Neural cell (in vitro differentiated cells): ENCODE results near the gene SKAP1. TPM values are rescaled to one million over a fixed set of nuclear protein-coding genes. Genes with fewer than 3 reads are reported as not detected.

Source experiments
- H2AFZ ChIP-seq: fragments of 200-600, 300-800 bp; sonication (generic), shearing (Covaris generic); 2 replicates; pipeline ENCODE4 v1.6.0; 2014; ENCODE audit warnings: low read depth, mild to moderate bottlenecking, antibody characterized with exemption, low read length, moderate library complexity
- H3F3A ChIP-seq: fragments of 200-600 bp; shearing (Covaris generic); 2 replicates; pipeline ENCODE4 v1.6.1; 2016; ENCODE audit warnings: mild to moderate bottlenecking, moderate library complexity, mixed read lengths, antibody characterized with exemption, low read length; ENCODE audit not compliant: insufficient read depth, poor library complexity, severe bottlenecking
- H3K27ac ChIP-seq: fragments of 200-600, 300-800 bp; sonication (generic), shearing (Covaris generic); 2 replicates; pipeline ENCODE4 v1.5.1; 2014; ENCODE audit warnings: mild to moderate bottlenecking, low read length, moderate library complexity
- H3K27me3 ChIP-seq: fragments of 300-800, 200-600 bp; sonication (generic), shearing (Covaris generic); 2 replicates; pipeline ENCODE4 v1.6.0; 2014; ENCODE audit warnings: mild to moderate bottlenecking, low read depth, low read length, moderate library complexity; ENCODE audit not compliant: insufficient read depth
- H3K36me3 ChIP-seq: fragments of 300-800, 200-600 bp; sonication (generic), shearing (Covaris generic); 2 replicates; pipeline ENCODE4 v1.5.1; 2014; ENCODE audit warnings: mild to moderate bottlenecking, antibody characterized with exemption, low read length, moderate library complexity; ENCODE audit not compliant: insufficient read depth
- H3K4me2 ChIP-seq: fragments of 300-800, 200-600 bp; sonication (generic), shearing (Covaris generic); 2 replicates; pipeline ENCODE4 v1.6.0; 2014; ENCODE audit warnings: mild to moderate bottlenecking, low read length
- H3K4me3 ChIP-seq: fragments of 300-800, 200-600 bp; sonication (generic), shearing (Covaris generic); 2 replicates; pipeline ENCODE4 v1.5.1; 2014; ENCODE audit warnings: mild to moderate bottlenecking, low read length, moderate library complexity
- H3K79me2 ChIP-seq: fragments of 200-600 bp; shearing (Covaris generic); replicated peaks from 2 replicates; pipeline ENCODE4 v1.6.0; 2014; ENCODE audit warnings: mild to moderate bottlenecking, low read length, moderate library complexity; ENCODE audit not compliant: insufficient read depth
- H3K9ac ChIP-seq: fragments of 300-800, 200-600 bp; sonication (generic), shearing (Covaris generic); 2 replicates; pipeline ENCODE4 v1.6.1; 2016; ENCODE audit warnings: mild to moderate bottlenecking, low read length, mixed read lengths
- H3K9me2 ChIP-seq: fragments of 200-600 bp; shearing (Covaris generic); 2 replicates; pipeline ENCODE4 v1.6.1; 2016; ENCODE audit warnings: mild to moderate bottlenecking, low read length, mixed read lengths; ENCODE audit not compliant: insufficient read depth
- H3K9me3 ChIP-seq: fragments of 200-600, 300-800 bp; sonication (generic), shearing (Covaris generic); 2 replicates; pipeline ENCODE4 v1.6.1; 2016; ENCODE audit warnings: mild to moderate bottlenecking, mixed run types, low read length, moderate library complexity, mixed read lengths
- H4K20me1 ChIP-seq: fragments of 200-600 bp; shearing (Covaris generic); 2 replicates; pipeline ENCODE4 v1.6.1; 2016; ENCODE audit warnings: mild to moderate bottlenecking, mixed run types; ENCODE audit not compliant: insufficient read depth
- EP300 ChIP-seq: fragments of 450-650 bp; conservative IDR thresholded peaks from 2 replicates; pipeline ENCODE4 v1.6.1; 2014; ENCODE audit warnings: antibody characterized with exemption, mild to moderate bottlenecking, moderate library complexity; ENCODE audit not compliant: poor library complexity, severe bottlenecking
- EZH2 ChIP-seq: fragments of 200-600, 300-800 bp; shearing (Covaris generic), sonication (generic); IDR thresholded peaks from 2 replicates; pipeline ENCODE4 v1.6.1; 2014; ENCODE audit warnings: antibody characterized with exemption, low read length, borderline replicate concordance, mild to moderate bottlenecking; ENCODE audit not compliant: insufficient read depth, poor library complexity, severe bottlenecking
- SMC3 ChIP-seq: fragments of 450-650 bp; conservative IDR thresholded peaks from 2 replicates; pipeline ENCODE4 v1.6.1; 2014; ENCODE audit warnings: antibody characterized with exemption, mild to moderate bottlenecking, moderate library complexity; ENCODE audit not compliant: poor library complexity
- TAF1 ChIP-seq: IDR thresholded peaks from 2 replicates; pipeline ENCODE4 v1.6.1; 2012; ENCODE audit warnings: low read depth
- polyA plus RNA-seq: library from polyadenylated mRNA; depleted of rRNA; stranded (reverse); fragments of >200 nt; gene quantifications from 2 replicates; pipeline ENCODE4 v1.2.3, GENCODE V29; 2014
- TF ChIP-seq, protein P1 (sequence below): fragments of 450-650 bp; IDR thresholded peaks from 2 replicates; pipeline ENCODE4 v1.5.1; 2014; ENCODE audit warnings: antibody characterized with exemption, mild to moderate bottlenecking, moderate library complexity; ENCODE audit not compliant: poor library complexity, severe bottlenecking
- TF ChIP-seq, protein P2 (sequence below): IDR thresholded peaks from 2 replicates; pipeline ENCODE4 v1.6.1; 2012; ENCODE audit warnings: borderline replicate concordance

The SKAP1 gene
- polyA plus RNA-seq, 1 donor from 2014 or later, result 0.63 TPM

DNA sequence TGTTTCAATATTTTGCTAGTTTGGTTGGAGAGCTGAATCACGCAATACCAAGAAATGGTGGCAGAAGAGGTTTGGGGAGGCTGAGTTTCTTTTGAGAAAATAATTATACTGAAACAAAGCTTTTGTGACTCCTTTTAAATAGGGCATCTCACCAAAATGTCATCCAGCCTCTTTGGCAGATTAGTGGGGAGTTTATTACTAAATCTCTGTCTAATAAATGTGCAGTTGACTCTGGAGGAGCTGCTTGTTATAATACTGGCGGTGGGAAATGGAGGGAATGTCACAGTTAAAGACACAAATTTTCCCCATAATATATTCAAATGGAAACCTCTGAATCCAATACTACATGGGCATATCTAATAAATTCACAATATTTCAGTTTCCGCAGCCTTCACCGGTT, 277.7 kb downstream of the SKAP1 start (continued):
- TF ChIP-seq EZH2 (no peak), SMC3 (no peak), TAF1 (no peak)

DNA sequence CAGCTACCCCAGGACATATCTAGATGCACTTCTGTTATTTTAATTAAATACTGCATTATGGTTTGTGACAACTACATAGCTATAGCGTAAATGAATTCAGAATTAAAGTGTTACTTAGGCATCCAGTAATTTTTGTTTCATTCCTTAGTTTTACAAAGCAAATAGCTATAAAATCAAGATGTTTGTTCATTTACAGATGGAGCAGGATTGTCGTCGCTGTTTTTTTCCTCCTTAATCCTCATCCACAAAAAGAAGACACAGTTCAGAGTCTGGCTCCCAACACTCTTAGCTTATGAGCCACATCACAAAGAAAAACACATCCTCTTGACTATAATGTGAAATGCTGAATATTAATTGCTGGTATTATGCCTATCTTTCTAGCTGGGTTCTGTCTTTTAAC, 278.8 kb downstream of the SKAP1 start:
- no peaks in the 10 kb centered on the region for H3K27me3 ChIP-seq

DNA sequence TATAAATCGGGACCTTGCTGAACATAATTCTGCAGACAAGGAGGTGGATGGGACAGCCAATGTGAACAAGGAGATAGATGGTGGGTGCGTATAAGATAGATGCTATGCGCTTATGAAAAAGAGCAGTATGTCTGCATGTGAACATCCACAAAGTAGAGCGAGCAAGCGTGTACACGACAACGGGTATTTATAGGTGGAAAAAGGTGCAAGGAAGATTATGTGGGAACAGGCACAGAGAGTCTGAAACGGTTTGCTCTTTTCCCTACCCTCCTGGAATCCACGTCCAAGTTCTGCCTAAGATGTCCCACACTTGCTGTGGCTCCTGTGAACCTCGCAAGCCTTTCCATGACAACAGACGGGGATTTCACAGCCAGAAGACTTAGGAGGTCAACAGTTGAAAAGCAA, 279.4 kb downstream of the SKAP1 start:
- Histone ChIP-seq H3K79me2 (no peaks in the 10 kb centered on the region), H4K20me1 (no peaks in the 10 kb centered on the region), H3K27ac (peak overlapping the region; percentile 84), H3K27me3 (no peaks in the 10 kb centered on the region), H3K36me3 (no peaks in the 10 kb centered on the region), H2AFZ (no peak overlapping the region), H3F3A (no peaks in the 10 kb centered on the region), H3K9me2 (no peaks in the 10 kb centered on the region), H3K4me3 (no peak overlapping the region), H3K4me2 (no peak overlapping the region), H3K9me3 (no peaks in the 10 kb centered on the region), H3K9ac (no peak overlapping the region)
- no peak for TF ChIP-seq TAF1
- TF ChIP-seq EZH2, result no peak
- no peak for TF ChIP-seq SMC3

More for the DNA sequence above, 278.8 kb downstream of the SKAP1 start:
- H2AFZ ChIP-seq, result no peak overlapping the region
- no peaks in the 10 kb centered on the region for H3K9me2 ChIP-seq
- no peak overlapping the region for H3K9ac ChIP-seq
- H3K4me2 ChIP-seq, result no peak overlapping the region
- no peaks in the 10 kb centered on the region for H4K20me1 ChIP-seq
- no peak overlapping the region for H3K27ac ChIP-seq
- no peaks in the 10 kb centered on the region for H3K79me2 ChIP-seq
- no peaks in the 10 kb centered on the region for H3K36me3 ChIP-seq
- TF ChIP-seq, protein P1, sequence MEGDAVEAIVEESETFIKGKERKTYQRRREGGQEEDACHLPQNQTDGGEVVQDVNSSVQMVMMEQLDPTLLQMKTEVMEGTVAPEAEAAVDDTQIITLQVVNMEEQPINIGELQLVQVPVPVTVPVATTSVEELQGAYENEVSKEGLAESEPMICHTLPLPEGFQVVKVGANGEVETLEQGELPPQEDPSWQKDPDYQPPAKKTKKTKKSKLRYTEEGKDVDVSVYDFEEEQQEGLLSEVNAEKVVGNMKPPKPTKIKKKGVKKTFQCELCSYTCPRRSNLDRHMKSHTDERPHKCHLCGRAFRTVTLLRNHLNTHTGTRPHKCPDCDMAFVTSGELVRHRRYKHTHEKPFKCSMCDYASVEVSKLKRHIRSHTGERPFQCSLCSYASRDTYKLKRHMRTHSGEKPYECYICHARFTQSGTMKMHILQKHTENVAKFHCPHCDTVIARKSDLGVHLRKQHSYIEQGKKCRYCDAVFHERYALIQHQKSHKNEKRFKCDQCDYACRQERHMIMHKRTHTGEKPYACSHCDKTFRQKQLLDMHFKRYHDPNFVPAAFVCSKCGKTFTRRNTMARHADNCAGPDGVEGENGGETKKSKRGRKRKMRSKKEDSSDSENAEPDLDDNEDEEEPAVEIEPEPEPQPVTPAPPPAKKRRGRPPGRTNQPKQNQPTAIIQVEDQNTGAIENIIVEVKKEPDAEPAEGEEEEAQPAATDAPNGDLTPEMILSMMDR, result no peak
- TF ChIP-seq EP300, result no peak
- TF ChIP-seq, protein P2, sequence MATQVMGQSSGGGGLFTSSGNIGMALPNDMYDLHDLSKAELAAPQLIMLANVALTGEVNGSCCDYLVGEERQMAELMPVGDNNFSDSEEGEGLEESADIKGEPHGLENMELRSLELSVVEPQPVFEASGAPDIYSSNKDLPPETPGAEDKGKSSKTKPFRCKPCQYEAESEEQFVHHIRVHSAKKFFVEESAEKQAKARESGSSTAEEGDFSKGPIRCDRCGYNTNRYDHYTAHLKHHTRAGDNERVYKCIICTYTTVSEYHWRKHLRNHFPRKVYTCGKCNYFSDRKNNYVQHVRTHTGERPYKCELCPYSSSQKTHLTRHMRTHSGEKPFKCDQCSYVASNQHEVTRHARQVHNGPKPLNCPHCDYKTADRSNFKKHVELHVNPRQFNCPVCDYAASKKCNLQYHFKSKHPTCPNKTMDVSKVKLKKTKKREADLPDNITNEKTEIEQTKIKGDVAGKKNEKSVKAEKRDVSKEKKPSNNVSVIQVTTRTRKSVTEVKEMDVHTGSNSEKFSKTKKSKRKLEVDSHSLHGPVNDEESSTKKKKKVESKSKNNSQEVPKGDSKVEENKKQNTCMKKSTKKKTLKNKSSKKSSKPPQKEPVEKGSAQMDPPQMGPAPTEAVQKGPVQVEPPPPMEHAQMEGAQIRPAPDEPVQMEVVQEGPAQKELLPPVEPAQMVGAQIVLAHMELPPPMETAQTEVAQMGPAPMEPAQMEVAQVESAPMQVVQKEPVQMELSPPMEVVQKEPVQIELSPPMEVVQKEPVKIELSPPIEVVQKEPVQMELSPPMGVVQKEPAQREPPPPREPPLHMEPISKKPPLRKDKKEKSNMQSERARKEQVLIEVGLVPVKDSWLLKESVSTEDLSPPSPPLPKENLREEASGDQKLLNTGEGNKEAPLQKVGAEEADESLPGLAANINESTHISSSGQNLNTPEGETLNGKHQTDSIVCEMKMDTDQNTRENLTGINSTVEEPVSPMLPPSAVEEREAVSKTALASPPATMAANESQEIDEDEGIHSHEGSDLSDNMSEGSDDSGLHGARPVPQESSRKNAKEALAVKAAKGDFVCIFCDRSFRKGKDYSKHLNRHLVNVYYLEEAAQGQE, result no peak
- no peak for TF ChIP-seq EZH2
- H3K4me3 ChIP-seq, result no peak overlapping the region
- H3F3A ChIP-seq, result no peaks in the 10 kb centered on the region
- H3K9me3 ChIP-seq, result no peaks in the 10 kb centered on the region
